DMS153 treated with DMSO at 0.1 percent for 48 hours (cell line): ENCODE data around the gene BRD3.

ENCODE experiments used
- DNase-seq: peaks from one replicate; lab custom pipeline; 2025; ENCODE audit not compliant: unreplicated experiment; lab: John Stamatoyannopoulos, UW

Gene BRD3

DNA sequence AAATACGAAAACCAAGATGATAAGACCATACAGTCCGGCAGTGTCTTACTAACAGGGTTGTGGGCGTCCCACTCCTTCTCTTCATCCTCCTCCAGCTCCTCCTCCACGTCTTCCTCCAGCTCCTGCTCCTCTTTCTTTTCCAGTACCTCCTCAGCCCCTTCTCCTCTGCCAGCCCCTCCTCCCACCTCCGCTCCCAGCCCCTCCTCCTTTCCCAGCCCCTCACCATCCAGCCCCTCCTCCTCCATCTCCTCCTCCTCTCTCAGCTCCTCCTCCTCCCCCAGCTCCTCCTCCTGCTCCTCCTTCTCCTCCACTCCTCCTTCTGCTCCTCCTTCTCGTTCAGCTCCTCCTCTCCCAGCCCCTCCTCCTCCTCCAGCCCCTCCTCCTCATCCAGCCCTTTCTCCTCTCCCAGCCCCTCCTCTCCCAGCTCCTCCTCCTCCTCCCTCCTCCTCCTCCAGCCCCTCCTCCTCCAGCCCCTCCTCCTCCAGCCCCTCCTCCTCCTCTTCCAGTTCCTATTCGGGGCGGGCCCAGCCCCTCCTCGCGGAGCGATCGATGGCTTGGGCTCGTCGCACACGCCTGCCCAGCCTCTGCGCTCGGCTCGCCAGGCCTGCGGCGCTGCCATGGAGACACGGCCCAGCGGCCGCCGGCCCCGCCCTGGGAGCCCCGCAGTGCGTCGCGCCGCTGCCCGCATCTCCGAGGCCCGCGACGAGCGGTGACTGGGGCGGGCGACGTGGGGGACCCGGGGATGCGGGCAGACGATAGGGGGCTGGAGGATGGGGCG lies 42.8 kb downstream of the BRD3 start, which contains the start of gene BRD3OS:
Gene BRD3OS, plus strand, starts transcription at position 654 of the 778 bp plus-strand sequence. CDS start 1,267 bp downstream, outside the sequence.
- DNase-seq, result peak; percentile 92

DNA sequence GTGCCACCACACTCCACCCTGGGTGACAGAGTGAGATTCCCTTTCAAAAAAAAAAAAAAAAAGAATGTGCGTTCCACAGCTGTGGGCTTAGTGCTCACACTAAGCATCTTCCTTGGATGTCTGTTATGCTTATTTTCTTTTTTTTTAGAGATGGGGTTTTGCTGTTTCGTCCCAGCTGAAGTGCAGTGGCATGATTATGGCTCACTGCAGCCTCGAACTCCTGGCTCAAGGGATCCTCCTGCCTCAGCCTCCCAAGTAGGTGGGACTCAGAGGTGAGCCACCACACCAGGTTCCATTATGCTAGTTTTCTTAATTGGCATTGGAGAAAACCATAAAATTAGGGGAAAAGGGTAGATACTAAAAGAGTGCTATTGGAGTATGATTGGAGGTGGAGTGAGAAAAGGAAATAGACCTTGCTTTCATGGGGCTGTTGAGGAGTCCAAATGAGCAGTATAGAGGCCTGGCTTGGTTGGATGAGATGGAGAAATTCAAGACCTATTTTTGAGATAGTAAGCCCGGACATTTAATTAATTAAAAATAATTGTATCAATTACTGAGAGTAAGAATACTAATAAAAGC lies 43.5 kb downstream of the BRD3 start:
- DNase-seq, result no peak

DNA sequence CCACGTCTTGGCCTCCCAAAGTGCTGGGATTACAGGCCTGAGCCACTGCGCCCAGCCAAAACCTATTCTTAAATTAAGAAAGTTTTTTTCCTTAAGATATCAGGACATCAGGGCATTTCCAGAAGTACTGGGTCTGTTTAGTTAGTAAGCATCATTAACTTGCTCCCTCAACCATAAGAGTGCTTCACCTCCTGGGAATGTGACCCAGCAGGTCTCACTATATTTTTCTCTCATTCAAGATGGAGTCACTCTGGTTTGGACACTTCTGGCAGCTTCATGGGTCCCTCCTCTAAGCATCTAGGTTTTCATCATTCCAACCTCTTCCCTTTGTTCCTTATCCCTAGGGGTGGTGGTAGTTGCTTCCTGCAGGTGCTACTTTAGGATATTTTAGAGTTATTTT lies 52.9 kb downstream of the BRD3 start:
- no peak for DNase-seq

DNA sequence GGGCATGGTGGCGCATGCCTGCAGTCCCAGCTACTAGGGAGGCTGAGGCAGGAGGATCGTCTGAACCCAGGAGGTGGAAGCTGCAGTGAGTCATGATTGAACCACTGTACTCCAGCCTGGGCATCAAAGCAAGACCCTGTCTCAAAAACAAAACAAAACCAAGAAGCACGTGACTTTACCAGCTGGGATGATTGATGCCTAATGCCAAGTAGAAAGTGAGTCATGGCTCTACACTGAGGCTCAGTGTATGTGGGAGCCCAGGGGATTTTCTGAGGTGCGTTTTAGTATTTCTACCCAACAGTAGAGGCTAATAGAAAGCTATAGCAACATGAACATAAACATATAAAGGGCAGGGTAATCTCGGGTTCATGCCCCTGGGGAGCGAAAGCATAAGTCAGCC lies 56.4 kb downstream of the BRD3 start:
- no peak for DNase-seq

DNA sequence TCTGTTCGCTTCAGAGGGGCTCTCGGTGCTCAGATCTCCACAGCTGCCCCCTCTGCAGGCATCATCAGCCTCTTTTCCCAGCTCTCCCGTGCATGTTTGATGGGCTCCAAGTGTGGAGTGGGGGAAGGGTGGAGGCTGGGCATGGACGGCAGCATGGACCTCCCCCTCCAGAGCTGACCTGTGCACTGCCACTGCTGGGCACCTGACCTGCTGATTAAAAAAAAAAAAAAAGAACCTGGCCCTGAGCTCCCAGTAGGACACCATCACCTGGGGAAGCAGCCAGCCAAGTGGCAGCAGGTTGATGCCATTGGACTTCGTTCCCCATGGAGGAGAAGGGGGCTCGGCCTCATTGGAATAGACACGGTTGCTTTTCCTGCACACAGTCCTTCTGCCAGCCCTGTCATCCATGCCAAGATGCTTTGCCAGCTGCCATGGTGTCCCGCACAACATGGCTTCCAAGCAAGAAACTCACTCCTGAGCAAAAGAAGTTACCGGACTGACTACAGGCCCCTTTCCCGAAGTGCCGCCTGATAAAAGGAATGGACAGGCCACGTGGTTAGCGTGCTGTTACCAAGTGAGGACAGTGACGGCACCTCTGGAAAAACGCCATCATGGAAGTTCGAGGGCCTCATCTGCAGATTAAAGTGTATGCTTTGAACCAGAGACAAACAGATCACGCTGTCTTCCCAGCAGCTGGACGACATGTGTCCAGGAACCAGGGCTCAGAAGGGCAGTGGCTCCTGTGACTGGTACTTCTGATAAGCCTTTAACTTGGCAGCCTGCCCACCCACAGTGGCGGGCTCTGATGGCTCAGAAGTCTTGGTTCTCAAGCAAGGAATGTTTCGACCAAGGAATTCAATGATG lies 57.3 kb downstream of the BRD3 start:
- DNase-seq, result no peak

DNA sequence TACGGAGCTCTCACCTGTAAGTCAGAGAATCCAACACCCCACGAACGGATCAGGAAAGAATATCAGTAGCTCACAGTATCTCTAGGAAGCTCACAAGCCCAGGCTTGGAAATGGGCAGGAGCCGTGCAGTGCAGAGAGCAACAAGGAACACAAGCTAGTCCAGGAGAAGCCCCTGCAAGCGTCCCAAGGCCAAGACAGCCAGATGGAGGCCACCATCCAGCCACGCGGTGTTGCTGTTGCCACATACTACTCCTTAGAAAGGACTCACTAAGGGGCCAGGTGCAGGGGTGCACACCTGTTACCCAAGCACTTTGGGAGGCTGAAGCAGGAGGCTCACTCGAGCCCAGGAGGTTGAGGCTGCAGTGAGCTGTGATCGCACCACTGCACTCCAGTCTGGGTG lies 60.3 kb downstream of the BRD3 start:
- DNase-seq, result no peak

DNA sequence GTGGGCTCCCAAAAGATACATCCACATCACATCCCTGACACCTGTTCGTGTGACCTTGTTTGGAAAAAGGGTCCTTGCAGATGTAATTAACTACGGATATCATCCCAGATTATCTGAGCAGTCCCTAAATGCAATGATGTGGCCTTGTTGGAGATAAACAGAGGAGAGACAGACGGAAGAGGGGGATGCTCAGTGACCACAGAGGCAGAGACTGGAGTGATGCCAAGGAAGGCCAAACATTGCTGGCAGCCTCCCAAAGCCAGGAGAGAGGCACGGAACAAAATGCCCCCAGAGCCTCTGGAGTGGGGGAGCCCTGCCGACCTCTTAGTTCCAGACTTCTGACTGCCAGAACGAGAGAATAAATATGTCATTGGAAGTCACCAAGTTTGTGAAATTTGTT lies 60.7 kb downstream of the BRD3 start:
- DNase-seq, result no peak

DNA sequence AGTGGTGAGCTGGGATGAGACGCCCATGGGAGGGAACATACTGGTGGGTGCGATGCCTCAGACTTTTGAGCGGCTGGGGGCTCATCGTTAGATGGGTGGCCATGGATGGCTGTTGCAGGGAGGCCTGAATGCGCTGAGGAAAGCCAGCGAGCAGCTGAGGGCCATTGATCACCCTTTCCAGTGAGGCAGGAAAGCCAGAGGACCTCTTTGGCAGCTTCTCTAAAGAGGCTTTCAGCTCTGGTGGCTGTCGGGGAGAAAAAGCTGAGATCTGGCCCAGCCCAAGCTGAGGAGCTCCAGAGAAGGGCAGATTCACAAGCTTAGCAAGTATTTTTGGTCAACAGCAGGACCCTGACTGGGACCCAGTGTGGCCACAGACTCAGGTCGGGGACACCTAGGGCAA lies 62.4 kb downstream of the BRD3 start:
- DNase-seq, result no peak

DNA sequence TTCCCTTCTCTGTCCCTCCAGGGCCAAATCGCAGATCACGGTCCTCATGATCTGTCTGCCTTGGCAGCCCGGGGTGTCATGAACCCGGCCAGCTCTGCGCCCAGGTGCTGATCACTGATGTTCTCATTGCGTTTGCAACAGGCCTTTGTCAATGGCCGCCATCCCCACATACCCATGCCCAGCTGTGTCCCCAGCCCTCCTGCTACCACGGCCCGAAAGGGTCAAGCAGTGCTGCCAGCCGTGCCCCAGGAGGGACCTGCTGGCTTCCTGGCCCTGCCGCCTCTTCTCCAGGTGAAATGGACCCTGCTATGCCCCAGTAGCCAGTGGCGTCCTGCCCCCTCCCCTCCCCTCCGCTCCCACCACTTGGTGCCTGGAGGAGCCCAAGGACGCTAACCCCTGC lies 62.9 kb downstream of the BRD3 start:
- DNase-seq, result no peak

DNA sequence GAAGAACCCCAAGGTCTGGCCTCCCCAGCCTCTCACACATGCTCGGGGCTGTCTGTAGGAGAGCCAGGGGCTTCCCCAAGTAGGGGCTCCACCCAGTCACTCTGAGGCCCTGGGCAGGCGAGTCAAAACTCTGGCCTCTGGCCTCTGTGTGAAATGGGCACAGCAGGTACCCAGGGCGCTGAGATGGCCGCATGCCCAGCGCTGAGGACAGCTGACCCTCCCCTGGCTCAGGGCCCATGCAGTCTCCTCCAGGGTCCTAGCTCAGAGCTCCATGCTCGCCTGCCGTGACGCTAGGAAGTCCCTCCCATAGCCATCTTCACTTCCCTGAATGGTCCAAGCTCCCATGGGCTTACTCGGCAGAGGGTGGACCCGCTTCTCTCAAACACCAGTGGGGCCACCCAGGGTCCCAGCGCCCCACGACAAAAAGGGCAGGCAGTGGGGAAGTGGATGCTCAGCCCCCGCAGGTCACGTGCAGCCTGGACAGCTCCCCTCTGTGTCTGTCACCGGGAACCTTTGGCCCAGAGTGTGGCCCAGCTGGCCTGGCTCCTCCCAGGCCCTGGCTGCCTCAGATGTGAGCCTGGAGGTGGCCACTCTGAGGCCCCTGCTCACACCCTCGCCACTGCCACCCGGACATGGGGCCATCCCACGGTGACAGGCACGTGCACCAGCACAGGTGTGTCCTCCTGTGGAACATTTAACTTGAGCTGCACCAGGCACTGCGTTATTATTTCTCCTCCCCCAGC lies 63.5 kb downstream of the BRD3 start:
- no peak for DNase-seq

DNA sequence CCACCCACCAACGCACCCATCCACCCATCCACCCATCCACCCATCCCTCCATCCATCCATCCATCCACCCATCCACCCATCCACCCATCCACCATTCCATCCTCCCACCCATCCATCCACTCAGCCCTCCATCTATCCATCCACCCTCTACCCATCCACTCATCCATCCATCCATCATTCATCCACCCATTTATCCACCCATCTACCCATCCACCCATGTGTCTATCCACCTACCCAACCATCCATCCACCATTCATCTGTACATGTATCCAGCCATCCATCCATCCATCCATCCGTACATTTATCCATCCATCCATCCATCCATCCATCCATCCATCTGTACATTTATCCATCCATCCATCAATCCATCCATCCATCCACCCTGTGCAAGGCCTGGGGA lies 64.6 kb downstream of the BRD3 start:
- DNase-seq, result no peak

DNA sequence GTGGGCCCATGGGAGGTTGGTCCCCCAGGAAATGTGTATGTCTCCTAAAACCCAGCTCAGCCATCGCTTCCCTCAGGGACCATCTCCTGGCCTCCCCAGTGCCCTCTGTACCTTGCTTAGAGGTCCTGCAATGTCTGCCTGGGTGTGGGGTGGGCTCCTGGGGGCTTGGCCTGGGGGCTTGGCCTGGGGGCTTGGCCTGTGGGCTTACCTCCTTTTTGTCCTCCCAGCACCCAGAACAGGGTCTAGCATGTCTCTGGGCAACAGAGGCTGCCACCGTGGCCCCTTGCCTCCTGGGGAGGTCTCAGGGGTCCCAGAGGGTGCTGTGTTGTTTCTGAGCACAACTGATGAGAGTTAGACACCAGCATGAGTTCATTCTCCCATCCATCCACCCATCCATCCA lies 65.0 kb downstream of the BRD3 start:
- no peak for DNase-seq

DNA sequence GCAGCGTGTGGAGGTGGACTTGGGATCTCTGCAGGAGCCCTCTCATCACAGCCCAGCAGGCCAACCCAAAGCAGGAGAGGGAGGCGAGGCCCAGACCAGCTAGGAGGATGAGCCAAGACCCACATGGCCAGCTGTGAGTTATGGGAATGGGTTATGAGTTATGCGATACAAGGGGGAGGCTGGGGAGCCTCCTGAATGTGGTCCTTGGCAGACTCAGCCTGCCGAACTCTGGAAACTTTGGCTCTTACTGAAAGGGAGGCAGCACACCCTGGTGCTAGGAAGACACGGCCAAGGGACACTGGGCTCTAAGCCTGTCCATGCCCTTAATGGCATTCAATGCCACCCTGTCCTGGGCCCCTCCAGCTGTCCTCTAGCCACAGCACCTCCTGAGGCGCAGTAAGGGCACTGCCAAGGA lies 68.0 kb downstream of the BRD3 start:
- DNase-seq, result no peak

DNA sequence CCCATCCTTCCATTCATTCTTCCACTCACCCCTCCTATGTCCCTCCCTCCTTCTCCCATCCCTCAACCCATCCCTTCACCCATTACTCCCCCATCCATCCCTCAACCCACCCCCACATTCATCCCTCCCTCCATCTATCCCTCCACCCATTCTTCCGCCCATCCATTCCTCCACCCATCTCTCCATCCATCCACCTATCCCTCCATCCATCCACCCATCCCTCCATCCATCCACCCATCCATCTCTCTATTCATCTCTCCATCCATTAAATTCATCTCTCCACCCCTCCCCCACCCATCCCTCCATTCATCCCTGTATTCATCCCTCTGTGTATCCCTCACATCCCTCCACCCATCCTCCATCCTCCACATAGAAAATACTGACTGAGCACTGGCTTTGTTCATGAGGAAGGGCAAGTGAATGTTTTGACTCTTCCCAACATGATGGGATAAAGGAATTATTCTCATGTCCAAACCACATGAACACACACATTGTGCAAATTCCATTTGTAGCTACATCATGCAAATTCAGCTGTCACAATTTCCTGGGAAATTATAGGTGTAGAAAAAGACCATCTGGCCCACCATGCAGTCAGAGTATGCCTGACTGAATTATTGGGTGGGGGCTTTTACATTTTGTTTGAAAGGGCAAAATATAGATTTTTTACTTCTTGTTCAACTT lies 68.8 kb downstream of the BRD3 start:
- DNase-seq, result no peak

DNA sequence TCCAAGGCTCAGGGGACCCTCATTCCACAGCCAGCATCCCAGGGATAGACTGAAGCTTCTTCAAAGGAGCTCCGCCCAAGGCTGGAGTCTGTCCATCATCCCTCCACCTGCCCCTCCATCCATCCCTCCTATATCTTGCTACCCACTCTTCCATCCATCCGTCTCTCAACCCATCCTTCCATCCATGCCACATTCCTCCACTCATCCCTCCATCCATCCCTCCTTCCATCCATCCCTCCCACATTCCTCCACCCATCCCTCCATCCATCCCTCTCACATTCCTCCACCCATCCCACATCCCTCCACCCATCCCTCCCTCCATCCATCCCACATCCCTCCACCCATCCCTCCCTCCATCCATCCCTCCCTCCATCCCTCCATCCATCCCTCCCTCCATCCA lies 70.2 kb downstream of the BRD3 start:
- no peak for DNase-seq

DNA sequence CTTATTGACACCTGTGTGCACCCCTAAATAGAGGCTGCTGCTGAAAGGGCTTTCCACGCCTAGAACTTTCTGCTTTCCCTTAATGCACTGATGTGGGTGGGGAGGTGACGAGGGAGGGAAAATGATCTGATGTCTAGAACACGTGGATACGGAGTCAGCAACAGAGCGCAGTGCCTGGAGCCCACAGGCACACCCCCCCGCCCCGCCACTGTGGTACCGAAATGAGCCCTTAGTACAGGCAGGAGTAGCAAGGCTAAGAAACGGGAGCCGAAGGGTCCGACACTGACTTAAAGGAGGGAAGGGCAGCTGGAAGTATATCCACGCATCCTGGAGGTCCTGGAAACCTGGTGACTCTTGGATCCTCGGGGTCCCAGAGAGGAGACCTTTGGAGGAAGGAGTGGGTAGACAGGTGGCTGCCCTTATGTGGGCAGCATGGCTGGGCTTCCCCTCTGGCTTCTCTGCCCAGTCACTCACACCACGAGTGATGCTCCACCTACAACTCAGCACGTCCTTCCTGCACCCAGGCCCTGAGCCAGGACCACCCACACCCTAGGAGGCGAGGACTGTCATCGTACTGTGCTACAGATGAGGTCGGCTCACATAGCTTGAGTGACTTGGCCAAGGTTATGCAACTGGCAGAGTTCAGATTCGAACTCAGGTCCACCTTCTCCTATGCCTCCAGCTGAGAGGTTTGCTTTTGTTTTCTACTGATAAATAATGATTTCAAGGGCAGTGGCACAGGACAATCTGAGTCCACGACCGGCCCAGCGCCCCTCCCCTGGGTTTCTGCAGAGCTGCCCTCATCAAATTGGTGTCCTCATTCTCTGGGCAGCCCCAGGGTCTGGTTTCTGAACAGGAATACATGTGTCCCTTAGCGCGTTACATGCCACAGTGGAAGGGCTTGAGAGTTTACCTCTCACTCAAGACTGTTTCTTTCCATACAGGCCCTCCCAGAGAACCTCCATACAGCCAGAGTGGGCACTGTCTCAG lies 71.0 kb downstream of the BRD3 start:
- DNase-seq, result no peak

DNA sequence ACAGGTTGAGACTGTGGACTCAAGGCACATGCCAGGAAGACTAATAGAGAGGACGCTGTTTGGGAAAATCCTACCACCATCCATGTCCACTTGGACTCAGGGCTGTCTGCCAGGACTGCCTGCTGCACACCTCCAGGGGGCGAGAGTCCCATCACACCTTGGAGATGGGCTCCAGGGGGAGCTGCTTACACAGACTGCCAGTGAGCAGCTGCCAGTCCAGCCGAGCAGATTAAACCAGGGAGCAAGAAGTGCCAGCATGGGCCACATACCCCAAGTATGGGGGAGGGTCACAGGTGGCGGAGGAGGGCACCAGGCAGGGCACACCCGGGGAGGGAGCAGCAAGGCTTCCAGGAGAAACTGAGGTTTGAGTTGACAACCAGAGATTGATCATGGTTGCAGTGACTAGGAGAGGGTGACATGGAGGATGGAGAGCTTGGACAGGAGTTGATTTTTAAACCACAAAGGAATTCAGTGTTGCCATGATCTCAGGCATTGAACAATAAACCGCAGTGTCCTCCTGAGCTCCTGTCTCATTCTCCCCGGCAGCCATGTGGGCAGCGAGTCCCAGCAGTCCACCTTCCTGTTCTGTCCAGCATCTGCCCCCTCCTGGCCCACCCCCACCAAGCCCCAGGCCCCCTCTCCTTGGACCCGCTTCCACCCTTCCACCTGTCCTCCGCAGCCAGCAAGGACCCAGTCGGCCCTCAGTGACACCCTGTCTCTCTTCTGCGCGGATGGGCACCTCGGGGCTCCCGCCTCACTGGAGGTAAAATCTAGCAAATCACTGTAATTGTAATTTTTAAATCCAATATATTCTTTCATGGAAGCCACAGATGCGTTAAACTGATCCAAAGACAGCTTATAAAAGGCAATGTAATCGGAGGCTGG lies 72.6 kb downstream of the BRD3 start:
- DNase-seq, result no peak

DNA sequence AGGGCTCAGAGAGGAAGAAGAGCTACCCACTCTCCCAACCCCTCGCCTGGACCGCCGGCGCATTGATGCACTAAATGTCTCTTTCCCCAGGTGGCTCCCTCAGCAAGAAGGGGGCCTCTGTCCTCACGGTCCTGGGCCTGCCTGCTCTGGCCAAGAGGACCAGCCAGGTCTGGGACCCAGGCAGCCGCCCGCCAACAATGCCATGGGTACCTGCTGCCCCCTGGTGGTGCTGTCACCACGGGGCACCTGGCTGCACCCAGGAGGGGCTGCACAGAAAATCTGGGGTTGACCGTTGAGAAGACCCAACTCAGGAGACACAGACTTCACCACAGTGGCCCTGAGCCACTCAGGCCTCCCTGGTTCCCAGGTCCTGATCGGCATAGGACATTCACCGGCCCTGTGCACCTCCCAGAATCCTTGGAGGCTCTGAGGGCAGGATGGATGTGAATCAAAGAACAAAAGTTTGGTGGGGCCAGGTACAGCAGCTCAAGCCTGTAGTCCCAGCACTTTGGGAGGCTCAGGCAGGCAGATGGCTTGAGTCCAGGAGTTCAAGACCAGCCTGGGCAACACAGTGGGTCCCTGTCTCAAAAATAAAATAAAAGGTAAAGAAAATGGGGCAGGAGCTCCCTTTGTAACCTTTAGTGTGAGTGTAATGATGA lies 73.3 kb downstream of the BRD3 start:
- peak; percentile 37 for DNase-seq
